Smooth muscle cell (in vitro differentiated cells): ENCODE measurements around the gene ANGPTL5. TPM values are rescaled to one million over a fixed set of nuclear protein-coding genes. Genes with fewer than 3 reads are reported as not detected.
A peak's percentile ranks its signal among the peaks of the same experiment; 100 is the strongest.

ENCODE experiments used
- DNase-seq: peaks from one replicate; lab custom pipeline; 2025; ENCODE audit not compliant: unreplicated experiment; lab: John Stamatoyannopoulos, UW
- H2AFZ ChIP-seq: fragments of 200-600 bp; sonication (generic); 2 replicates; pipeline ENCODE4 v1.6.0; 2016; ENCODE audit warnings: antibody characterized with exemption, low read depth, mild to moderate bottlenecking
- H3F3A ChIP-seq: fragments of 200-600 bp; sonication (generic); 2 replicates; pipeline ENCODE4 v1.6.0; 2017; ENCODE audit warnings: antibody characterized with exemption, low read depth
- H3K27ac ChIP-seq: fragments of 200-600 bp; sonication (generic); 2 replicates; pipeline ENCODE4 v1.5.1; 2016; ENCODE audit warnings: low read depth, mild to moderate bottlenecking
- H3K27me3 ChIP-seq: fragments of 200-600 bp; sonication (generic); 2 replicates; pipeline ENCODE4 v1.6.1; 2016; ENCODE audit warnings: low read depth, mild to moderate bottlenecking
- H3K36me3 ChIP-seq: fragments of 200-600 bp; sonication (generic); 2 replicates; pipeline ENCODE4 v1.5.1; 2016; ENCODE audit warnings: low read depth
- H3K4me1 ChIP-seq: fragments of 200-600 bp; sonication (generic); 2 replicates; pipeline ENCODE4 v1.5.1; 2016; ENCODE audit warnings: low read depth
- H3K4me2 ChIP-seq: fragments of 200-600 bp; sonication (generic); 2 replicates; pipeline ENCODE4 v1.6.0; 2016; ENCODE audit warnings: mild to moderate bottlenecking
- H3K4me3 ChIP-seq: fragments of 200-600 bp; sonication (generic); 2 replicates; pipeline ENCODE4 v1.5.1; 2016; ENCODE audit warnings: mild to moderate bottlenecking
- H3K79me2 ChIP-seq: fragments of 200-600 bp; sonication (generic); 2 replicates; pipeline ENCODE4 v1.6.0; 2016; ENCODE audit warnings: low read depth, mild to moderate bottlenecking
- H3K9ac ChIP-seq: fragments of 200-600 bp; sonication (generic); 2 replicates; pipeline ENCODE4 v1.6.0; 2016; ENCODE audit warnings: low read depth
- H3K9me3 ChIP-seq: fragments of 200-600 bp; sonication (generic); replicated peaks from 2 replicates; pipeline ENCODE4 v1.5.1; 2016; ENCODE audit warnings: low read depth
- H4K20me1 ChIP-seq: fragments of 200-600 bp; sonication (generic); 2 replicates; pipeline ENCODE4 v1.6.0; 2016; ENCODE audit warnings: low read depth
- WGBS: methylation state at CpG from one replicate; pipeline ENCODE4 v1.1.7; 2016; ENCODE audit warnings: low lambda C conversion rate; 5-methylcytosine and 5-hydroxymethylcytosine counted together
- polyA plus RNA-seq: library from polyadenylated mRNA; unstranded; fragments of >200 nt; fragmentation: Nextera tagmentation; extraction: Ambion mirVana; gene quantifications from 2 replicates; pipeline ENCODE4 v1.2.1, GENCODE V29; 2016
- total RNA-seq: library from RNA; depleted of rRNA; stranded (reverse); fragments of >200 nt; gene quantifications from 2 replicates; pipeline ENCODE4 v1.2.3, GENCODE V29; 2014
- TF ChIP-seq, protein P1 (sequence below): fragments of 200-600 bp; sonication (generic); IDR thresholded peaks from 2 replicates; pipeline ENCODE4 v1.5.1; 2017; ENCODE audit warnings: borderline replicate concordance, mild to moderate bottlenecking, antibody characterized with exemption; ENCODE audit not compliant: insufficient read depth, poor library complexity, severe bottlenecking

Gene ANGPTL5
- total and polyA plus RNA-seq, 2 experiments from 2014 or later = not detected

DNA sequence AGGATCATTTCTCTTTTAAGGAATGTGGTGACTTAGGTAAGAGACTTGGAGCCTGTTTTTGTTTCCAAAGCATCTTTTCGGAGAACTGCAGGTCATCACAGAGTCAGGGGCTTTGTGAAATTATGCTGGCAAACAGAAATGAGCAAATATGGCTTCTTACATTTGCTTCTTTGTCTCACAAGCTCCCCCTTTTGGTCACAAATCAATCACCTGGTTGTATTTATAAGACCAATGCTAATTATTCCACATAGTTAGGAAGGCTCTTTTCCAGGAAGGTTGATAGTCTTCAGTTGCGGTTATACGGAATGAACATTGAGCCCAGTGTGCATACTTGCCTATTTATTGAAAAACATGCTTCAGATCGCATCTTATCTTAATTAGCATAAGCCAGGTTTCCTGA, 36.1 kb downstream of the ANGPTL5 start:
- no peaks in the 10 kb centered on the region for H3F3A ChIP-seq
- H3K4me2 ChIP-seq = no peak overlapping the region
- TF ChIP-seq, protein P1, sequence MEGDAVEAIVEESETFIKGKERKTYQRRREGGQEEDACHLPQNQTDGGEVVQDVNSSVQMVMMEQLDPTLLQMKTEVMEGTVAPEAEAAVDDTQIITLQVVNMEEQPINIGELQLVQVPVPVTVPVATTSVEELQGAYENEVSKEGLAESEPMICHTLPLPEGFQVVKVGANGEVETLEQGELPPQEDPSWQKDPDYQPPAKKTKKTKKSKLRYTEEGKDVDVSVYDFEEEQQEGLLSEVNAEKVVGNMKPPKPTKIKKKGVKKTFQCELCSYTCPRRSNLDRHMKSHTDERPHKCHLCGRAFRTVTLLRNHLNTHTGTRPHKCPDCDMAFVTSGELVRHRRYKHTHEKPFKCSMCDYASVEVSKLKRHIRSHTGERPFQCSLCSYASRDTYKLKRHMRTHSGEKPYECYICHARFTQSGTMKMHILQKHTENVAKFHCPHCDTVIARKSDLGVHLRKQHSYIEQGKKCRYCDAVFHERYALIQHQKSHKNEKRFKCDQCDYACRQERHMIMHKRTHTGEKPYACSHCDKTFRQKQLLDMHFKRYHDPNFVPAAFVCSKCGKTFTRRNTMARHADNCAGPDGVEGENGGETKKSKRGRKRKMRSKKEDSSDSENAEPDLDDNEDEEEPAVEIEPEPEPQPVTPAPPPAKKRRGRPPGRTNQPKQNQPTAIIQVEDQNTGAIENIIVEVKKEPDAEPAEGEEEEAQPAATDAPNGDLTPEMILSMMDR = peak; percentile 37
- no peak overlapping the region for H3K9ac ChIP-seq
- peak overlapping the region; percentile 60 for H2AFZ ChIP-seq
- no peaks in the 10 kb centered on the region for H3K36me3 ChIP-seq
- no peaks in the 10 kb centered on the region for H3K4me1 ChIP-seq
- no peak overlapping the region for H3K4me3 ChIP-seq
- no peak for DNase-seq
- no peaks in the 10 kb centered on the region for H4K20me1 ChIP-seq
- no peaks in the 10 kb centered on the region for H3K79me2 ChIP-seq
- no peak overlapping the region for H3K27ac ChIP-seq
- no peaks in the 10 kb centered on the region for H3K9me3 ChIP-seq
- 90% methylated on average over 4 of the region's 4 CpGs for WGBS
- no peaks in the 10 kb centered on the region for H3K27me3 ChIP-seq

DNA sequence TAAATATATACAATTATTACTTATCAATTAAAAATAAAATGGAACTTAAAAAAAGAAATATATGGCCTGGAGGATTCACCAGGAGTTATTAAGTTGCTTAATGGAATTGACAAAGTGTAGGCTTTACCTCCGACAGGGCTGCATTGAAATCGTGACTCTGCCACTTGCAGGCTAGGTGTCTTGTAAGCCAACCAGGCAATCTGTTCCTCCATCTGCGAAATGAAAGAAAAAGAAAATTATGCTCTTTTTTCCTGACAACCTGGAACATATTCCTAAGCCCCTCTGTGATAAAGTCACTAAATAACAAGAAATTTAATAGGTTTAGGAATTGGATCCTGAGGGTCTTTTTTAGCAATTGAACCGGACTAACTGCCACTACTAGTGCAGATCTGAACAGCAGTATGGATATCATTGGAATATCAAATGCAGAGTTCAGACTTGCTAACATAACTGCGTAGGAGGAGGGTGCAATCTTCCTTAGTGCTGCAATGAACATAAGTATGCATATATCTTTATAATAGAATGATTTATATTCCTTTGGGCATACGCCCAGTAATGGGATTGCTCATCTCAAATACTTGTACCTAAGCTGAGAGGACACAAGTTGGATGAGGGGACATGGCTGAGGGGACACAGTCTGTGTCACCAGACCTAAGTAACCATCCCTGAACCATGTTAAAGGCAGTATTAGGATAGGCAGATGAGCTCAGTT, 44.0 kb downstream of the ANGPTL5 start:
- no peak overlapping the region for H3K9ac ChIP-seq
- H3K4me3 ChIP-seq = no peak overlapping the region
- no peak overlapping the region for H3K27ac ChIP-seq
- WGBS = 95% methylated on average over 6 of the region's 6 CpGs
- no peak overlapping the region for H3K4me2 ChIP-seq
- DNase-seq = no peak
- H4K20me1 ChIP-seq = no peaks in the 10 kb centered on the region
- no peaks in the 10 kb centered on the region for H3K9me3 ChIP-seq
- TF ChIP-seq, protein P1 = no peak
- H3K36me3 ChIP-seq = no peaks in the 10 kb centered on the region
- no peaks in the 10 kb centered on the region for H3K27me3 ChIP-seq
- H2AFZ ChIP-seq = no peak overlapping the region
- no peaks in the 10 kb centered on the region for H3K4me1 ChIP-seq
- no peaks in the 10 kb centered on the region for H3F3A ChIP-seq
- no peaks in the 10 kb centered on the region for H3K79me2 ChIP-seq

DNA sequence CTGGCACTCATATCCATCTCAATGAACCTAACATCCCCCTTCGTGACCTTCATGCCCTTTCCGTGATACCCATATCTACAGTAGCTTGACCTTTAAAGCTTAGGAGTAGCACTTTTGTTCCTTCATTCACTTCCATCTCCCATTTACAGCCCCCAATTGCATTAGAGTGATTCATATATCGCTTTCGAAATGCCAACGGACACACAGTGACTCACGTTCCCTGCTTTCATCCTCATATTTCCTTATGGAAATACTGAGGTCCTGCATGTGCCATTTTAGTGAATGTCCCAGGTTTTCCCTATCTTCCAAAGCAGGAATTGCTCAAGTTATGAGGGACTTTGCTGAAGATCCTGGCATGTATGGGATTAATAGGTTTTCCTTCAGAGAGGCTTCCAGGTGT, 45.8 kb downstream of the ANGPTL5 start:
- H3K9me3 ChIP-seq = no peaks in the 10 kb centered on the region
- no peak overlapping the region for H3K27ac ChIP-seq
- no peak overlapping the region for H3K9ac ChIP-seq
- no peak overlapping the region for H3K4me3 ChIP-seq
- H3K79me2 ChIP-seq = no peaks in the 10 kb centered on the region
- no peaks in the 10 kb centered on the region for H3K36me3 ChIP-seq
- H4K20me1 ChIP-seq = no peaks in the 10 kb centered on the region
- H3K4me2 ChIP-seq = no peak overlapping the region
- no peak overlapping the region for H2AFZ ChIP-seq
- no peak for DNase-seq
- peaks cover 10% of the 10 kb centered on the region for H3F3A ChIP-seq
- no peaks in the 10 kb centered on the region for H3K4me1 ChIP-seq
- 79% methylated on average over 6 of the region's 6 CpGs for WGBS
- TF ChIP-seq, protein P1 = no peak
- no peaks in the 10 kb centered on the region for H3K27me3 ChIP-seq

DNA sequence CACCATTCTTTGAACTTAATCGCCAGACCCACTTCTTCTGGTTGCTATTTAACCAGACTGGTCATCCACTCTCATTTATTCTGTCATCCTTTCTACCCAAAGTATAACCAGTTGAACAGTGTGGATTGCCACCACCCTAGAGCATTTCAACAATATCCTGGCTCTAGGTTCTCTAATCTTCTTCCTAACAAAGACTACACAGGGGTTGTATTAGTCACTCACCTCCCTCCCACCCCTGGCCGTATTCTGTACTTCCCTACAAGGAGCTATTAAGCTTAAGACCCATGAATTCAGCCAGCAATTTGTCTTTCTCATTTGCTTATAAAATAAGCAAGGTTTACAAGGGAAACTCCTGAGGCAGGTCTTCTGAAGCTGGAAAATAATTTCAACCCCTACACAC, 48.4 kb downstream of the ANGPTL5 start:
- no peak overlapping the region for H2AFZ ChIP-seq
- H4K20me1 ChIP-seq = no peaks in the 10 kb centered on the region
- no peak overlapping the region for H3K4me3 ChIP-seq
- H3F3A ChIP-seq = peaks cover 23% of the 10 kb centered on the region
- no peaks in the 10 kb centered on the region for H3K27me3 ChIP-seq
- no peaks in the 10 kb centered on the region for H3K4me1 ChIP-seq
- WGBS = 66% methylated on average over 2 of the region's 2 CpGs
- H3K79me2 ChIP-seq = no peaks in the 10 kb centered on the region
- no peak for DNase-seq
- no peak overlapping the region for H3K4me2 ChIP-seq
- no peaks in the 10 kb centered on the region for H3K36me3 ChIP-seq
- H3K27ac ChIP-seq = no peak overlapping the region
- H3K9me3 ChIP-seq = no peaks in the 10 kb centered on the region
- TF ChIP-seq, protein P1 = no peak
- no peak overlapping the region for H3K9ac ChIP-seq
